GM18499 (cell line): ENCODE measurements around the gene ORM2.
"Not testable (repeated sequence)": the region's sequence is repeated elsewhere in the genome, so short reads cannot be mapped to it uniquely, and the experiment has no call there.

Source experiments
- ATAC-seq: cut with Tn5 transposase; IDR thresholded peaks from one replicate; pipeline ENCODE4 v1.9.1; 2021; ENCODE audit warnings: moderate number of reproducible peaks; ENCODE audit not compliant: insufficient read depth, unreplicated experiment

The ORM2 gene

GRCh38 chr9:114312513-114312875 is 17.2 kb upstream of the ORM2 start:
- no peak for ATAC-seq

GRCh38 chr9:114313186-114313585 is 16.5 kb upstream of the ORM2 start:
- no peak for ATAC-seq

- no peak for ATAC-seq
These were observed 15.3 kb upstream of the ORM2 start for GRCh38 chr9:114314256-114314867.

GRCh38 chr9:114314881-114315722 is 14.6 kb upstream of the ORM2 start:
- ATAC-seq, result no peak

- ATAC-seq, result no peak
These were observed 13.8 kb upstream of the ORM2 start for GRCh38 chr9:114315723-114316363.

GRCh38 chr9:114316605-114317230 is 13.0 kb upstream of the ORM2 start:
- no peak for ATAC-seq

GRCh38 chr9:114317665-114318357 is 11.9 kb upstream of the ORM2 start:
- ATAC-seq, result no peak

GRCh38 chr9:114318416-114318815 is 11.3 kb upstream of the ORM2 start:
- no peak for ATAC-seq

- ATAC-seq, result no peak
These were observed 10.5 kb upstream of the ORM2 start for GRCh38 chr9:114319147-114319546.

- not testable (repeated sequence) for ATAC-seq
These were observed 9.0 kb upstream of the ORM2 start for GRCh38 chr9:114320710-114321109.

GRCh38 chr9:114321759-114322158 is 7.9 kb upstream of the ORM2 start:
- no peak for ATAC-seq

GRCh38 chr9:114322160-114322818 is 7.4 kb upstream of the ORM2 start:
- not testable (repeated sequence) for ATAC-seq

GRCh38 chr9:114322831-114323531 is 6.7 kb upstream of the ORM2 start, which contains the start of gene ORM1:
Gene ORM1, plus strand, starts transcription at chr9:114323098. Its CDS starts 36 bp downstream, at chr9:114323134.
- ATAC-seq, result not testable (repeated sequence)

- ATAC-seq, result not testable (repeated sequence)
These were observed 5.8 kb upstream of the ORM2 start for GRCh38 chr9:114323849-114324248.

- no peak for ATAC-seq
These were observed 5.2 kb upstream of the ORM2 start for GRCh38 chr9:114324492-114324891.

- ATAC-seq, result not testable (repeated sequence)
These were observed 4.7 kb upstream of the ORM2 start for GRCh38 chr9:114324965-114325364.

GRCh38 chr9:114325684-114326254 is 3.9 kb upstream of the ORM2 start:
- ATAC-seq, result not testable (repeated sequence)

GRCh38 chr9:114327749-114328148 is 1.9 kb upstream of the ORM2 start:
- ATAC-seq, result no peak

GRCh38 chr9:114328357-114328820 is 1.3 kb upstream of the ORM2 start:
- ATAC-seq, result not testable (repeated sequence)
